SU-DHL-6 (cell line): ENCODE measurements around the gene RPS6KA3.

Source experiments
- H2AFZ ChIP-seq: fragments of 200-600 bp; sonication (generic); 2 replicates; pipeline ENCODE4 v1.6.1; 2014; ENCODE audit warnings: low read depth, mild to moderate bottlenecking, moderate library complexity, mixed read lengths, antibody characterized with exemption, low read length; ENCODE audit not compliant: severe bottlenecking
- H3F3A ChIP-seq: fragments of 200-600 bp; shearing (Covaris generic); 2 replicates; pipeline ENCODE4 v1.6.0; 2016; ENCODE audit warnings: antibody characterized with exemption, mild to moderate bottlenecking; ENCODE audit not compliant: insufficient read depth
- H3K27ac ChIP-seq: fragments of 200-600 bp; sonication (generic); 2 replicates; pipeline ENCODE4 v1.5.1; 2016; ENCODE audit warnings: low read depth, mild to moderate bottlenecking, low read length, moderate library complexity, mixed read lengths
- H3K27me3 ChIP-seq: fragments of 200-600 bp; sonication (generic), shearing (Covaris generic); 2 replicates; pipeline ENCODE4 v1.6.0; 2014; ENCODE audit warnings: mild to moderate bottlenecking, low read length
- H3K36me3 ChIP-seq: fragments of 200-600 bp; sonication (generic); 2 replicates; pipeline ENCODE4 v1.6.1; 2014; ENCODE audit warnings: mild to moderate bottlenecking, low read length, mixed read lengths
- H3K4me2 ChIP-seq: fragments of 300-600, 200-600 bp; shearing (Covaris generic), sonication (generic); 2 replicates; pipeline ENCODE4 v1.6.0; 2014; ENCODE audit warnings: low read length, low read depth, mild to moderate bottlenecking; ENCODE audit not compliant: poor library complexity, severe bottlenecking
- H3K4me3 ChIP-seq: fragments of 200-600 bp; sonication (generic); 2 replicates; pipeline ENCODE4 v1.5.1; 2014; ENCODE audit warnings: antibody characterized with exemption, low read length, mild to moderate bottlenecking, mixed read lengths; ENCODE audit not compliant: insufficient read depth, poor library complexity, severe bottlenecking
- H3K79me2 ChIP-seq: fragments of 200-600 bp; sonication (generic); 2 replicates; pipeline ENCODE4 v1.6.1; 2014; ENCODE audit warnings: mild to moderate bottlenecking, low read length, moderate library complexity; ENCODE audit not compliant: insufficient read depth
- H3K9ac ChIP-seq: fragments of 200-600 bp; sonication (generic); 2 replicates; pipeline ENCODE4 v1.7.0; 2014; ENCODE audit warnings: mild to moderate bottlenecking, low read length
- H3K9me2 ChIP-seq: fragments of 200-600 bp; sonication (generic); replicated peaks from 2 replicates; pipeline ENCODE4 v1.6.1; 2014; ENCODE audit warnings: low read length; ENCODE audit not compliant: insufficient read depth
- H3K9me3 ChIP-seq: fragments of 200-600 bp; sonication (generic); 2 replicates; pipeline ENCODE4 v1.6.1; 2014; ENCODE audit warnings: low read length, mixed read lengths; ENCODE audit not compliant: insufficient read depth
- H4K20me1 ChIP-seq: fragments of 200-600 bp; sonication (generic); 2 replicates; pipeline ENCODE4 v1.6.1; 2014; ENCODE audit warnings: low read depth, mild to moderate bottlenecking, antibody characterized with exemption, low read length, moderate library complexity, mixed read lengths
- CTCF ChIP-seq: fragments of 200-600 bp; sonication (generic); IDR thresholded peaks from one replicate; pipeline ENCODE4 v1.5.1; 2017; ENCODE audit warnings: antibody characterized with exemption, mild to moderate bottlenecking, low read length, moderate library complexity; ENCODE audit not compliant: insufficient read depth, poor library complexity, severe bottlenecking
- EZH2phosphoT487 ChIP-seq: fragments of 200-600 bp; sonication (generic), shearing (Covaris generic); conservative IDR thresholded peaks from 2 replicates; pipeline ENCODE4 v1.6.1; 2018; ENCODE audit warnings: mild to moderate bottlenecking, antibody characterized with exemption, low read length, moderate library complexity, mixed read lengths

Gene RPS6KA3

GRCh38 chrX:20116577-20117240 is 150.0 kb downstream of the RPS6KA3 start, which contains the start of gene MAP7D2:
Gene MAP7D2, minus strand, starts transcription at chrX:20116907. Its CDS starts 28 bp downstream, at chrX:20116879.
- no peaks in the 10 kb centered on the region for H3K27me3 ChIP-seq
- H2AFZ ChIP-seq = no peak within 1 kb of the TSS
- H3F3A ChIP-seq = no peaks in the 10 kb centered on the region
- H3K79me2 ChIP-seq = no peaks in the 10 kb centered on the region
- no peaks in the 10 kb centered on the region for H4K20me1 ChIP-seq
- H3K9me3 ChIP-seq = no peaks in the 10 kb centered on the region
- H3K9me2 ChIP-seq = no peaks in the 10 kb centered on the region
- TF ChIP-seq EZH2phosphoT487 = no peak
- TF ChIP-seq CTCF = no peak
- no peaks in the 10 kb centered on the region for H3K36me3 ChIP-seq
- H3K27ac ChIP-seq = no peak within 1 kb of the TSS
- no peak within 1 kb of the TSS for H3K4me2 ChIP-seq
- no peak within 1 kb of the TSS for H3K9ac ChIP-seq
- H3K4me3 ChIP-seq = no peak within 1 kb of the TSS

GRCh38 chrX:20116087-20116576 is 150.6 kb downstream of the RPS6KA3 start:
- Histone ChIP-seq H3K9ac (no peak overlapping the region), H3K4me3 (no peak overlapping the region), H3K27ac (no peak overlapping the region), H3K79me2 (no peaks in the 10 kb centered on the region), H3K9me2 (no peaks in the 10 kb centered on the region), H3K9me3 (no peaks in the 10 kb centered on the region), H3K4me2 (no peak overlapping the region), H4K20me1 (no peaks in the 10 kb centered on the region), H2AFZ (no peak overlapping the region), H3F3A (no peaks in the 10 kb centered on the region), H3K36me3 (no peaks in the 10 kb centered on the region), H3K27me3 (no peaks in the 10 kb centered on the region)
- TF ChIP-seq CTCF = no peak
- no peak for TF ChIP-seq EZH2phosphoT487

GRCh38 chrX:20112022-20112774 is 154.5 kb downstream of the RPS6KA3 start:
- Histone ChIP-seq H4K20me1 (no peaks in the 10 kb centered on the region), H3K9me3 (no peaks in the 10 kb centered on the region), H3K4me3 (no peak overlapping the region), H3K36me3 (no peaks in the 10 kb centered on the region), H3K9me2 (no peaks in the 10 kb centered on the region), H3K79me2 (no peaks in the 10 kb centered on the region), H2AFZ (no peak overlapping the region), H3F3A (no peaks in the 10 kb centered on the region), H3K4me2 (no peak overlapping the region), H3K9ac (no peak overlapping the region), H3K27ac (no peak overlapping the region), H3K27me3 (no peaks in the 10 kb centered on the region)
- TF ChIP-seq EZH2phosphoT487 = no peak

GRCh38 chrX:20111271-20111670 is 155.4 kb downstream of the RPS6KA3 start:
- no peak overlapping the region for H2AFZ ChIP-seq
- no peaks in the 10 kb centered on the region for H3K27me3 ChIP-seq
- no peaks in the 10 kb centered on the region for H3K36me3 ChIP-seq
- H3K27ac ChIP-seq = no peak overlapping the region
- no peak overlapping the region for H3K4me2 ChIP-seq
- no peaks in the 10 kb centered on the region for H3K9me2 ChIP-seq
- no peaks in the 10 kb centered on the region for H3F3A ChIP-seq
- no peak for TF ChIP-seq CTCF
- TF ChIP-seq EZH2phosphoT487 = no peak
- no peaks in the 10 kb centered on the region for H3K79me2 ChIP-seq
- no peak overlapping the region for H3K4me3 ChIP-seq
- H3K9ac ChIP-seq = no peak overlapping the region
- no peaks in the 10 kb centered on the region for H4K20me1 ChIP-seq
- no peaks in the 10 kb centered on the region for H3K9me3 ChIP-seq
